GM12873 (cell line): ENCODE results near the gene CHST5.

ENCODE experiments used
- CTCF ChIP-seq: IDR thresholded peaks from 2 replicates; pipeline ENCODE4 v1.5.1; 2012; ENCODE audit warnings: low read depth, mild to moderate bottlenecking, moderate library complexity, low read length, control low read depth; ENCODE audit not compliant: insufficient read depth; ENCODE audit errors: missing control alignments

Gene CHST5

GRCh38 chr16:75506574-75506973, 29.3 kb downstream of the CHST5 start:
- TF ChIP-seq CTCF, result no peak

- TF ChIP-seq CTCF, result no peak
Observed at GRCh38 chr16:75506107-75506506, 29.8 kb downstream of the CHST5 start.

GRCh38 chr16:75503801-75504200, 32.1 kb downstream of the CHST5 start:
- TF ChIP-seq CTCF, result no peak

GRCh38 chr16:75502916-75503605, 32.8 kb downstream of the CHST5 start:
- no peak for TF ChIP-seq CTCF

- no peak for TF ChIP-seq CTCF
Observed at GRCh38 chr16:75501359-75501758, 34.5 kb downstream of the CHST5 start.

- TF ChIP-seq CTCF, result no peak
Observed at GRCh38 chr16:75497558-75497957, 38.4 kb downstream of the CHST5 start.

GRCh38 chr16:75495076-75495674, 40.7 kb downstream of the CHST5 start, which contains the start of gene CHST6:
CHST6 (minus strand) TSS chr16:75495441; CDS start chr16:75479828, 15,613 bp downstream.
- TF ChIP-seq CTCF, result no peak
